ENCODE results near the gene PER1. TPM values are rescaled to one million over a fixed set of nuclear protein-coding genes. Genes with fewer than 3 reads are reported as not detected.

PER1 gene
- total RNA-seq, 1 donor from 2014 or later, result 13.1 TPM

GRCh38 chr17:8100111-8100510 lies 52.1 kb downstream of the PER1 start:
- TF ChIP-seq CTCF (conservative IDR thresholded peaks at IDR 0.05; ENCODE audit: low read depth, low read length), result no peak
- no peak overlapping the region for H3K4me3 ChIP-seq (ENCODE audit: low read depth, low read length)
- DNase-seq (ENCODE audit: low read depth), result no peak

- TF ChIP-seq CTCF (conservative IDR thresholded peaks at IDR 0.05; ENCODE audit: low read depth, low read length), result no peak
- no peak for DNase-seq (ENCODE audit: low read depth)
- H3K4me3 ChIP-seq (ENCODE audit: low read depth, low read length), result no peak overlapping the region
Observed at GRCh38 chr17:8096541-8096940, 55.7 kb downstream of the PER1 start.

- no peak for TF ChIP-seq CTCF (conservative IDR thresholded peaks at IDR 0.05; ENCODE audit: low read depth, low read length)
- H3K4me3 ChIP-seq (ENCODE audit: low read depth, low read length), result no peak overlapping the region
- DNase-seq (ENCODE audit: low read depth), result no peak
Observed at GRCh38 chr17:8095361-8095760, 56.8 kb downstream of the PER1 start.

GRCh38 chr17:8091033-8091687 lies 61.0 kb downstream of the PER1 start:
- no peak overlapping the region for H3K4me3 ChIP-seq (ENCODE audit: low read depth, low read length)
- no peak for TF ChIP-seq CTCF (conservative IDR thresholded peaks at IDR 0.05; ENCODE audit: low read depth, low read length)
- no peak for DNase-seq (ENCODE audit: low read depth)

Other genes starting within 250 kb of the PER1 start
- gene RNF227, start 236.1 kb downstream of the PER1 start, total RNA-seq, result 0.35 and 0.65 TPM in 2 replicates
- gene KCNAB3, start 222.5 kb downstream of the PER1 start, total RNA-seq, result 0.06 and 1.2 TPM in 2 replicates
- gene TRAPPC1, start 220.5 kb downstream of the PER1 start, total RNA-seq, result 76.1 and 95.3 TPM in 2 replicates
- gene CNTROB, start 220.2 kb downstream of the PER1 start, total RNA-seq, result 26.8 and 44.9 TPM in 2 replicates
- not detected in 2 replicates for gene GUCY2D, start 149.8 kb downstream of the PER1 start, total RNA-seq
- gene ALOX15B, start 113.3 kb downstream of the PER1 start, total RNA-seq, result 0.07 and 1.3 TPM in 2 replicates
- gene ALOX12B, start 64.7 kb downstream of the PER1 start, total RNA-seq, result 0.35 TPM in 1 of 2 replicates, not detected in the other
- 0.36 TPM in 1 of 2 replicates, not detected in the other for gene ALOXE3, start 33.9 kb downstream of the PER1 start, total RNA-seq
- gene HES7, start 28.3 kb downstream of the PER1 start, total RNA-seq, result 0.35 TPM in 1 of 2 replicates, not detected in the other
- 2.1 and 7.0 TPM in 2 replicates for gene VAMP2, start 10.5 kb upstream of the PER1 start, total RNA-seq
- gene TMEM107, start 24.0 kb upstream of the PER1 start, total RNA-seq, result 16.9 and 24.3 TPM in 2 replicates
- 9.5 and 11.4 TPM in 2 replicates for gene BORCS6, start 37.8 kb upstream of the PER1 start, total RNA-seq
- gene AURKB, start 58.2 kb upstream of the PER1 start, total RNA-seq, result 136 and 165 TPM in 2 replicates
- 9.1 and 13.0 TPM in 2 replicates for gene CTC1, start 95.7 kb upstream of the PER1 start, total RNA-seq
- 37.2 and 58.1 TPM in 2 replicates for gene PFAS, start 96.9 kb upstream of the PER1 start, total RNA-seq
- gene RANGRF, start 136.3 kb upstream of the PER1 start, total RNA-seq, result 36.5 and 37.8 TPM in 2 replicates
- 0.58 and 3.3 TPM in 2 replicates for gene SLC25A35, start 143.0 kb upstream of the PER1 start, total RNA-seq
- 0.06 TPM in 1 of 2 replicates, not detected in the other for gene ARHGEF15, start 157.8 kb upstream of the PER1 start, total RNA-seq
- not detected in 2 replicates for gene ODF4, start 187.4 kb upstream of the PER1 start, total RNA-seq
- 2,667 and 4,627 TPM in 2 replicates for gene RPL26, start 230.8 kb upstream of the PER1 start, total RNA-seq
- gene RNF222, start 245.4 kb upstream of the PER1 start, total RNA-seq, result 0.12 and 0.80 TPM in 2 replicates

All from epithelial cell of proximal tubule (primary cell).